Gastrocnemius medialis (tissue), 4 donors: ENCODE data around the gene DENND2C. TPM values are rescaled to one million over a fixed set of nuclear protein-coding genes. Genes with fewer than 3 reads are reported as not detected.

Experiments used
- ATAC-seq, 2 donors: fragments of 150-250 bp; one replicate each; pipeline ENCODE4 v1.9.1; 2016
- DNase-seq, 2 donors: peaks; one replicate each; pipeline ENCODE4 v3.0.0-alpha.2; 2019
- H3K27ac ChIP-seq, 4 donors: fragments of 200-600 bp; sonication (generic); 1 replicate in 1 of 4; 2 replicates in 3 of 4; pipeline ENCODE4 v1.5.1; 2016 to 2018; ENCODE audit warnings: mild to moderate bottlenecking in 2 of 4, moderate library complexity in 1 of 4
- H3K27me3 ChIP-seq, 3 donors: fragments of 200-600 bp; sonication (generic) in 2 of 3; 1 replicate in 1 of 3; 2 replicates in 2 of 3; pipeline versions ENCODE4 v1.5.1 to v1.6.0; 2016 to 2019; ENCODE audit warnings: mild to moderate bottlenecking in 1 of 3, moderate library complexity in 1 of 3
- H3K36me3 ChIP-seq, 2 donors: fragments of 200-600 bp; sonication (generic) in 1 of 2; one replicate each; pipeline ENCODE4 v1.5.1; 2017 to 2018
- H3K4me1 ChIP-seq, 2 donors: fragments of 200-600 bp; sonication (generic) in 1 of 2; one replicate each; pipeline ENCODE4 v1.5.1; 2016 to 2017; ENCODE audit warnings: mild to moderate bottlenecking in 2 of 2
- H3K4me3 ChIP-seq, 4 donors: fragments of 200-600 bp; sonication (generic) in 3 of 4; 1 replicate in 1 of 4; 2 replicates in 3 of 4; pipeline ENCODE4 v1.5.1; 2016 to 2019; ENCODE audit warnings: mild to moderate bottlenecking in 2 of 4
- H3K9me3 ChIP-seq, 3 donors: fragments of 200-600 bp; sonication (generic) in 2 of 3; 1 replicate in 1 of 3; 2 replicates in 2 of 3; pipeline ENCODE4 v1.5.1; 2016 to 2019
- POLR2A ChIP-seq, 2 donors: fragments of 450-650 bp; IDR thresholded peaks; one replicate each; pipeline ENCODE4 v1.6.1; 2017; ENCODE audit warnings: antibody characterized with exemption in 2 of 2, mild to moderate bottlenecking in 2 of 2, moderate library complexity in 2 of 2
- in situ Hi-C, 4 donors: fragments of 200-750 bp; cut with MboI; loops; one replicate each; pipeline versions ENCODE4 v1.15.0 to v1.8.0; 2017; ENCODE audit warnings: low sequenced_read_pairs in 4 of 4
- intact Hi-C: fragments of 100-400 bp; cut with DNase I; formaldehyde crosslinking; loops from one replicate; pipeline ENCODE4 v1.15.1; 2023; ENCODE audit warnings: low total_unique reads
- total RNA-seq, 4 donors: library from RNA; depleted of rRNA; stranded (reverse); fragments of >200 nt; gene quantifications; one replicate each; pipeline versions ENCODE4 v1.1.0 to v1.2.3, GENCODE V29; 2016
- TF ChIP-seq, protein P1 (sequence below), 5 experiments: fragments of 450-650 bp in 3 of 5; fragments of 200-600 bp in 2 of 5; sonication (generic) in 2 of 5; IDR thresholded peaks in 4 of 5; conservative IDR thresholded peaks in 1 of 5; 1 replicate in 4 of 5; 2 replicates in 1 of 5; pipeline ENCODE4 v1.5.1; 2016 to 2019; ENCODE audit warnings: antibody characterized with exemption in 5 of 5, mild to moderate bottlenecking in 3 of 5, moderate library complexity in 3 of 5

Gene DENND2C
- total RNA-seq, 4 donors from 2014 or later: 4.7 to 20.7 (median 17.4) TPM

DNA sequence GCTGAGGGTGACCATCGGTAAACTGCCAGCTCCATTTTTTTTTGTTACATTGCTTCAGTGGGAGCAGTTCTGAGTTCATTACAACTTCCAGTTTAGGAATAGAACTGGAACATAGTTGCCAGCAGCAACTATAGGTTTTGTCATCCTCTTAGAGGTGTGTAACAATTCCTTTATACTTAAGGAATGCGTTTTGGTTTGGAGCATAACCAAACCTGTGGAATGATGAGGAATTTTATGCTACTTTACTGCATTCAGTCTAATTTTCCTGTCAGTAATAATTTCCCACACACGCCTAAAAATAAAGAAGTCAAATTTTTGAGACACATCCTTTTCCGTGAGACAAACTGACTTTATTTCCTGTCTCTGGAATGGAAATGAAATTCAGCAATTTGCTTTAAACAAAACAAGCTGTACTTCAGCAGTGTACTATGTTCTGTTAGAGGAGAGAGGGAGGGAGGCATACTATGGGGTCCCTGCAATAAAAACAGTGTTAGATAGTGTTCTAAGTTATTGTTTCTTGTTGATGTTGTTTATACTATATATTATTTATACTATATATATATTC is 30.3 kb upstream of the DENND2C start:
- Histone ChIP-seq H3K27me3 (no peaks in the 10 kb centered on the region), H3K4me1 (peaks cover 42 to 52% of the 10 kb centered on the region in 2 donors), H3K27ac (peak overlapping the region; percentile 81 to 90 (median 85)), H3K9me3 (no peaks in the 10 kb centered on the region), H3K36me3 (no peaks in the 10 kb centered on the region), H3K4me3 (no peak overlapping the region)
- TF ChIP-seq, protein P1, sequence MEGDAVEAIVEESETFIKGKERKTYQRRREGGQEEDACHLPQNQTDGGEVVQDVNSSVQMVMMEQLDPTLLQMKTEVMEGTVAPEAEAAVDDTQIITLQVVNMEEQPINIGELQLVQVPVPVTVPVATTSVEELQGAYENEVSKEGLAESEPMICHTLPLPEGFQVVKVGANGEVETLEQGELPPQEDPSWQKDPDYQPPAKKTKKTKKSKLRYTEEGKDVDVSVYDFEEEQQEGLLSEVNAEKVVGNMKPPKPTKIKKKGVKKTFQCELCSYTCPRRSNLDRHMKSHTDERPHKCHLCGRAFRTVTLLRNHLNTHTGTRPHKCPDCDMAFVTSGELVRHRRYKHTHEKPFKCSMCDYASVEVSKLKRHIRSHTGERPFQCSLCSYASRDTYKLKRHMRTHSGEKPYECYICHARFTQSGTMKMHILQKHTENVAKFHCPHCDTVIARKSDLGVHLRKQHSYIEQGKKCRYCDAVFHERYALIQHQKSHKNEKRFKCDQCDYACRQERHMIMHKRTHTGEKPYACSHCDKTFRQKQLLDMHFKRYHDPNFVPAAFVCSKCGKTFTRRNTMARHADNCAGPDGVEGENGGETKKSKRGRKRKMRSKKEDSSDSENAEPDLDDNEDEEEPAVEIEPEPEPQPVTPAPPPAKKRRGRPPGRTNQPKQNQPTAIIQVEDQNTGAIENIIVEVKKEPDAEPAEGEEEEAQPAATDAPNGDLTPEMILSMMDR (IDR thresholded peaks at IDR 0.05 in 4 of 5, conservative IDR thresholded peaks at IDR 0.05 in 1 of 5): no peak
- TF ChIP-seq POLR2A (IDR thresholded peaks at IDR 0.05): no peak
- in situ Hi-C loops (no loop called here), intact Hi-C loops (no loop called here)
- ATAC-seq (no peak), DNase-seq (no peak)

DNA sequence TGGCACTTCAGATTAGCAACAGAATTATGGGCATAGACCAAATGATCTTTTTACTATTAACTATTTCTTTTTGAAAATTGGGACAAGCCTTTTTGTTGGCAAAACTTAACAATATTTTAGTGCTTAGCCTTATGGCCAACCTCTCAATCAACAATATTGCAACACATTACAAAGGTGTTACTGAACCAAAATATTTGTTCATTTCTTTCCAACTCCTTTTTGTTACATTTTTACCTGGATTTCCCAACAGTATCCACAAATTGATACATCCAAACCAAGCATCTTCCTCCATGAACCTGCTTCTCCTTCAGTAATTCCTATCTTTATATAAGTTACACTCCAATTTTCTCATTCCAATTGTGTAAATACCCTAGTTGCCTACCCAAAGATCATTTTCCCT is 27.0 kb upstream of the DENND2C start:
- DNase-seq (no peak), ATAC-seq (no peak)
- intact Hi-C loops: loop anchor here (10.0 kb wide), 1 partner anchor 1678 kb away; the partner anchor contains the start of gene ATP1A1
- no peaks in the 10 kb centered on the region for H3K27me3 ChIP-seq
- H3K9me3 ChIP-seq: no peaks in the 10 kb centered on the region
- H3K27ac ChIP-seq: peak overlapping the region in 3 of 4 donors; percentile 88 to 93 (median 89)
- no peak overlapping the region for H3K4me3 ChIP-seq
- TF ChIP-seq POLR2A (IDR thresholded peaks at IDR 0.05): no peak
- TF ChIP-seq, protein P1 (IDR thresholded peaks at IDR 0.05 in 4 of 5, conservative IDR thresholded peaks at IDR 0.05 in 1 of 5): no peak
- no peaks in the 10 kb centered on the region for H3K36me3 ChIP-seq
- in situ Hi-C loops: loop anchor here in 1 of 4 donors (10.0 kb wide), 1 partner anchor 48 kb away; no protein-coding TSS in a partner anchor
- H3K4me1 ChIP-seq: peaks cover 24 to 29% of the 10 kb centered on the region in 2 donors

DNA sequence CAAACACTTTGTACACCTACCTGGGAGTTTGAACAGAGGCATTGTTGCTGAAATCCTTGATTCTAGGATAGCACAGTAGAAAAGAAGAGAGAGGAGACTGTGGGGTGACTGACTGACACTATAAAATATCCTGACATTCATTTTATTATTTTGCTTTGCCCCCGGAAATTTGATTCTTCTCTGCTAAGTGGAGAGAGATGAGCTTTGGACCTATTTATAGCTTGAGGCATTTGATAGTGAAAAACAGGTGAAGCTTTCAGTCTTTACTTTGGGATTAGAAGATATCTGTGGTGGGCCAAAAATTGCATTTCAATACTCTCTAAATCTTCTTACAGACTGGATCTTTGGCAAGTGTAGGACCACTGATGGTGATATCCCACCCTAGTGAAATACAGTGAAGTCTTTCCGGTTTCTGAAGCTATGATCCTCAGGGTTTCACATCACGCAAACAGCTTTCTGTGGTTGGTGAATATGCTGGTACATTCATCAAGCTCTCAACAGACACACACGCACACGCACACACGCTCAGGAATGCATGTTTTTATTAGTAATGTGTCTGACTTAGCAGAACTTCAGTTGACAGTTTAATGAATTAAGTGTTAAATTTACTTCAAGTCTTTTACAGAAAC is 25.7 kb upstream of the DENND2C start, which contains the start of gene AMPD1:
TSS of gene AMPD1 (minus strand) at position 117 of the 629 bp plus-strand sequence. CDS start at position 42, 75 bp downstream.
- Histone ChIP-seq H3K36me3 (no peaks in the 10 kb centered on the region), H3K4me1 (peaks cover 24 to 28% of the 10 kb centered on the region in 2 donors), H3K27me3 (no peaks in the 10 kb centered on the region), H3K4me3 (peak within 1 kb of the TSS; percentile 24 to 60 (median 42)), H3K27ac (peak within 1 kb of the TSS; percentile 88 to 98 (median 91)), H3K9me3 (no peaks in the 10 kb centered on the region)
- ATAC-seq (peak; percentile 53 to 74), DNase-seq (no peak)
- intact Hi-C loops: loop anchor here (10.0 kb wide), 1 partner anchor 1679 kb away; the partner anchor contains the start of gene ATP1A1
- peak in 1 of 2 donors; percentile 73 for TF ChIP-seq POLR2A (IDR thresholded peaks at IDR 0.05)
- TF ChIP-seq, protein P1 (IDR thresholded peaks at IDR 0.05 in 4 of 5, conservative IDR thresholded peaks at IDR 0.05 in 1 of 5): no peak
- in situ Hi-C loops: loop anchor here in 1 of 4 donors (10.0 kb wide), 1 partner anchor 49 kb away; no protein-coding TSS in a partner anchor

DNA sequence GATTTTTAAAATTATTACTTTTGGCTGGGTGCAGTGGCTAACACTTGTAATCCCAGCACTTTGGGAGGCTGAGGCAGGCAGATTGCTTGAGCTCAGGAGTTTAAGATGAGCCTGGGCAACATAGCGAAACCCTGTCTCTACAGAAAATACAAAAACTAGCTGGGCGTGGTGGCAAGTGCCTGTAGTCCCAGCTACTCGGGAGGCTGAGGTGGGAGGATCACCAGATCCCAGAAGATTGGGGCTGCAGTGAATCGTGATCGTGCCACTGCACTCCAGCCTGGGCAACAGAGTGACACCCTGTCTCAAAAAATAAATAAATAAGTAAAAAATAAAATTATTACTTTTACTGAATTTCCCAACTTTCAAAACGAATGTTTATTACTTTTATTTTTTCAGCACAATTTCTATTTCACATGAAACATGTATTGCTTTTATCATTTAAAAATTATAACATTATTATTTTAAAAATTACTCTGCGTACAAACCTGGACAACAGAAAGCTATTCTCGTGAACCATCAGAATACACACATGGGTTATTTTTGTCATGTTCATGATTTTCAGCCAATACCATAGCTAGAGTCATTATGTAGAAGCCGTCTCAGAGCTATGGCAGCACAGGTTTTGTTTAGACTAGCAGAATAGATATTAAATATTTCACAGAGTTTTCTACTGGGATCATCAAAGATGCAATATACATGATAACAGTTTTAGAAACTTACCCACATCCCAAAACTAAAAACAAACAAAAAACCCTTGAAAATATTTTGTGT is 24.9 kb upstream of the DENND2C start:
- H3K27me3 ChIP-seq: no peaks in the 10 kb centered on the region
- ATAC-seq: peak; percentile 47 to 53
- H3K9me3 ChIP-seq: no peaks in the 10 kb centered on the region
- TF ChIP-seq, protein P1 (IDR thresholded peaks at IDR 0.05 in 4 of 5, conservative IDR thresholded peaks at IDR 0.05 in 1 of 5): no peak
- TF ChIP-seq POLR2A (IDR thresholded peaks at IDR 0.05): peak in 1 of 2 donors; percentile 26
- peak overlapping the region; percentile 24 to 60 (median 42) for H3K4me3 ChIP-seq
- H3K36me3 ChIP-seq: no peaks in the 10 kb centered on the region
- in situ Hi-C loops (loop anchor here in 1 of 4 donors (10.0 kb wide), 1 partner anchor 50 kb away; no protein-coding TSS in a partner anchor), intact Hi-C loops (loop anchor here (10.0 kb wide), 1 partner anchor 1680 kb away; the partner anchor contains the start of gene ATP1A1)
- peaks cover 26 to 31% of the 10 kb centered on the region in 2 donors for H3K4me1 ChIP-seq
- H3K27ac ChIP-seq: peak overlapping the region; percentile 88 to 98 (median 91)
- DNase-seq: no peak
